IPS DF 6.9 (cell line): ENCODE results near the gene SCRG1.

Experiments
- DNase-seq: peaks from one replicate; pipeline ENCODE4 v3.0.0-alpha.2; 2013; ENCODE audit warnings: low read depth, low spot score
- H3K27ac ChIP-seq: one replicate; pipeline ENCODE4 v1.5.1; 2013; ENCODE audit warnings: low read length, control low read depth
- H3K27me3 ChIP-seq: 2 replicates; pipeline ENCODE4 v1.6.1; 2013; ENCODE audit warnings: mild to moderate bottlenecking, low read length; ENCODE audit not compliant: control insufficient read depth, insufficient read depth
- H3K36me3 ChIP-seq: 2 replicates; pipeline ENCODE4 v1.6.1; 2013; ENCODE audit warnings: low read length; ENCODE audit not compliant: control insufficient read depth, insufficient read depth
- H3K4me1 ChIP-seq: 2 replicates; pipeline ENCODE4 v1.6.1; 2013; ENCODE audit warnings: low read length; ENCODE audit not compliant: control insufficient read depth, insufficient read depth
- H3K4me3 ChIP-seq: 2 replicates; pipeline ENCODE4 v1.5.1; 2013; ENCODE audit warnings: mild to moderate bottlenecking, low read length
- H3K9me3 ChIP-seq: 2 replicates; pipeline ENCODE4 v1.6.1; 2013; ENCODE audit warnings: low read length, inconsistent platforms; ENCODE audit not compliant: control insufficient read depth, insufficient read depth
- WGBS: extraction: QIAGEN DNeasy Blood & Tissue Kit; methylation state at CpG from one replicate; pipeline ENCODE4 v1.1.7; 2013; ENCODE audit warnings: mixed read lengths, missing lambda C conversion rate; ENCODE audit not compliant: insufficient read length, insufficient coverage; 5-methylcytosine and 5-hydroxymethylcytosine counted together

Gene SCRG1

GRCh38 chr4:173398779-173399415, at the start of gene SCRG1:
SCRG1 (minus strand) TSS chr4:173399116; CDS start chr4:173391414, 7,702 bp downstream.
- Histone ChIP-seq H3K9me3 (no peaks in the 10 kb centered on the region), H3K4me1 (no peaks in the 10 kb centered on the region), H3K27ac (no peak within 1 kb of the TSS), H3K27me3 (no peaks in the 10 kb centered on the region), H3K36me3 (no peaks in the 10 kb centered on the region), H3K4me3 (no peak within 1 kb of the TSS)
- WGBS = no CpG with 5 or more reads among the region's 4 CpGs
- no peak for DNase-seq

GRCh38 chr4:173448103-173448502, 49.2 kb upstream of the SCRG1 start:
- no peaks in the 10 kb centered on the region for H3K9me3 ChIP-seq
- H3K27me3 ChIP-seq = no peaks in the 10 kb centered on the region
- no peaks in the 10 kb centered on the region for H3K4me1 ChIP-seq
- H3K4me3 ChIP-seq = no peak overlapping the region
- no peaks in the 10 kb centered on the region for H3K36me3 ChIP-seq
- H3K27ac ChIP-seq = no peak overlapping the region
- DNase-seq = no peak
- WGBS = no CpG with 5 or more reads among the region's 2 CpGs

- no peak overlapping the region for H3K4me3 ChIP-seq
These were observed 47.5 kb upstream of the SCRG1 start for GRCh38 chr4:173446416-173446815.

GRCh38 chr4:173443121-173443520, 44.2 kb upstream of the SCRG1 start:
- H3K9me3 ChIP-seq = no peaks in the 10 kb centered on the region
- H3K27ac ChIP-seq = no peak overlapping the region
- DNase-seq = no peak
- no peak overlapping the region for H3K4me3 ChIP-seq
- H3K36me3 ChIP-seq = no peaks in the 10 kb centered on the region
- H3K27me3 ChIP-seq = no peaks in the 10 kb centered on the region
- H3K4me1 ChIP-seq = no peaks in the 10 kb centered on the region

More at GRCh38 chr4:173446416-173446815, 47.5 kb upstream of the SCRG1 start:
- Histone ChIP-seq H3K4me1 (no peaks in the 10 kb centered on the region), H3K27me3 (no peaks in the 10 kb centered on the region), H3K9me3 (no peaks in the 10 kb centered on the region), H3K36me3 (no peaks in the 10 kb centered on the region), H3K27ac (no peak overlapping the region)
- WGBS = no CpG with 5 or more reads among the region's 1 CpG
- DNase-seq = no peak

- no peaks in the 10 kb centered on the region for H3K36me3 ChIP-seq
- no peak for DNase-seq
- H3K27me3 ChIP-seq = no peaks in the 10 kb centered on the region
- no CpG with 5 or more reads among the region's 10 CpGs for WGBS
- H3K4me3 ChIP-seq = no peak overlapping the region
- H3K9me3 ChIP-seq = no peaks in the 10 kb centered on the region
- no peak overlapping the region for H3K27ac ChIP-seq
- no peaks in the 10 kb centered on the region for H3K4me1 ChIP-seq
These were observed 43.5 kb upstream of the SCRG1 start for GRCh38 chr4:173442223-173442932.

GRCh38 chr4:173440888-173441287, 42.0 kb upstream of the SCRG1 start:
- no CpG with 5 or more reads among the region's 3 CpGs for WGBS
- Histone ChIP-seq H3K4me3 (no peak overlapping the region), H3K36me3 (no peaks in the 10 kb centered on the region), H3K4me1 (peaks cover 2% of the 10 kb centered on the region; the same call in 1 of the 2 replicates), H3K27ac (no peak overlapping the region), H3K27me3 (no peaks in the 10 kb centered on the region), H3K9me3 (no peaks in the 10 kb centered on the region)
- DNase-seq = no peak

GRCh38 chr4:173436771-173437265, 37.9 kb upstream of the SCRG1 start:
- Histone ChIP-seq H3K9me3 (no peaks in the 10 kb centered on the region), H3K36me3 (no peaks in the 10 kb centered on the region), H3K4me1 (peaks cover 2% of the 10 kb centered on the region; the same call in 1 of the 2 replicates), H3K27me3 (no peaks in the 10 kb centered on the region), H3K27ac (no peak overlapping the region), H3K4me3 (no peak overlapping the region)
- whole genome bisulfite sequencing = no CpG with 5 or more reads among the region's 6 CpGs
- no peak for DNase-seq

GRCh38 chr4:173436149-173436579, 37.2 kb upstream of the SCRG1 start:
- no peaks in the 10 kb centered on the region for H3K9me3 ChIP-seq
- peaks cover 2% of the 10 kb centered on the region; the same call in 1 of the 2 replicates for H3K4me1 ChIP-seq
- H3K27ac ChIP-seq = no peak overlapping the region
- no CpG with 5 or more reads among the region's 5 CpGs for WGBS
- no peaks in the 10 kb centered on the region for H3K36me3 ChIP-seq
- no peak overlapping the region for H3K4me3 ChIP-seq
- no peaks in the 10 kb centered on the region for H3K27me3 ChIP-seq
- DNase-seq = no peak

- H3K4me3 ChIP-seq = no peak overlapping the region
- no peaks in the 10 kb centered on the region for H3K36me3 ChIP-seq
- no peaks in the 10 kb centered on the region for H3K27me3 ChIP-seq
- H3K4me1 ChIP-seq = peaks cover 2% of the 10 kb centered on the region; the same call in 1 of the 2 replicates
- no CpG with 5 or more reads among the region's 7 CpGs for WGBS
- H3K9me3 ChIP-seq = no peaks in the 10 kb centered on the region
- no peak for DNase-seq
- H3K27ac ChIP-seq = no peak overlapping the region
These were observed 35.3 kb upstream of the SCRG1 start for GRCh38 chr4:173434231-173434630.

GRCh38 chr4:173433447-173433846, 34.5 kb upstream of the SCRG1 start:
- WGBS = no CpG with 5 or more reads among the region's 3 CpGs
- DNase-seq = no peak
- Histone ChIP-seq H3K27ac (no peak overlapping the region), H3K9me3 (no peaks in the 10 kb centered on the region; the same call in 1 of the 2 replicates), H3K36me3 (no peaks in the 10 kb centered on the region), H3K4me3 (no peak overlapping the region), H3K27me3 (no peaks in the 10 kb centered on the region), H3K4me1 (peaks cover 2% of the 10 kb centered on the region; the same call in 1 of the 2 replicates)
